Ectodermal cell (in vitro differentiated cells): ENCODE results near the gene PARD3B.

ENCODE experiments used
- H3K27ac ChIP-seq: 2 replicates; pipeline ENCODE4 v1.7.0; 2013; ENCODE audit warnings: mild to moderate bottlenecking, low read depth, low read length; ENCODE audit not compliant: insufficient read depth, poor library complexity, severe bottlenecking
- H3K27me3 ChIP-seq: 2 replicates; pipeline ENCODE4 v1.7.0; 2013; ENCODE audit warnings: mild to moderate bottlenecking, low read length; ENCODE audit not compliant: insufficient read depth, control insufficient read depth, poor library complexity, severe bottlenecking
- H3K36me3 ChIP-seq: one replicate; pipeline ENCODE4 v1.7.0; 2013; ENCODE audit warnings: low read length; ENCODE audit not compliant: control insufficient read depth, insufficient read depth
- H3K4me1 ChIP-seq: one replicate; pipeline ENCODE4 v1.7.0; 2013; ENCODE audit warnings: low read length; ENCODE audit not compliant: control insufficient read depth, insufficient read depth
- H3K4me3 ChIP-seq: 2 replicates; pipeline ENCODE4 v1.7.0; 2013; ENCODE audit warnings: low read depth, low read length, control low read depth; ENCODE audit not compliant: insufficient read depth
- H3K9me3 ChIP-seq: 2 replicates; pipeline ENCODE4 v1.7.0; 2013; ENCODE audit warnings: mild to moderate bottlenecking, low read length, moderate library complexity; ENCODE audit not compliant: control insufficient read depth
- WGBS, 2 experiments: methylation state at CpG; one replicate each; pipeline ENCODE4 v1.1.7; 2013; ENCODE audit warnings: missing lambda C conversion rate in 2 of 2; 5-methylcytosine and 5-hydroxymethylcytosine counted together

The PARD3B gene

GRCh38 chr2:205582366-205582765 lies 1037.1 kb downstream of the PARD3B start:
- H3K4me3 ChIP-seq = no peak overlapping the region
- no peaks in the 10 kb centered on the region for H3K36me3 ChIP-seq
- H3K9me3 ChIP-seq = no peaks in the 10 kb centered on the region
- no peaks in the 10 kb centered on the region for H3K27me3 ChIP-seq
- WGBS, 2 experiments = 95 to 98% methylated on average over 2 of the region's 2 CpGs
- H3K4me1 ChIP-seq = peaks cover 4% of the 10 kb centered on the region
- H3K27ac ChIP-seq = no peak overlapping the region

GRCh38 chr2:205585449-205586383 lies 1040.4 kb downstream of the PARD3B start:
- no peak overlapping the region for H3K4me3 ChIP-seq

DNA sequence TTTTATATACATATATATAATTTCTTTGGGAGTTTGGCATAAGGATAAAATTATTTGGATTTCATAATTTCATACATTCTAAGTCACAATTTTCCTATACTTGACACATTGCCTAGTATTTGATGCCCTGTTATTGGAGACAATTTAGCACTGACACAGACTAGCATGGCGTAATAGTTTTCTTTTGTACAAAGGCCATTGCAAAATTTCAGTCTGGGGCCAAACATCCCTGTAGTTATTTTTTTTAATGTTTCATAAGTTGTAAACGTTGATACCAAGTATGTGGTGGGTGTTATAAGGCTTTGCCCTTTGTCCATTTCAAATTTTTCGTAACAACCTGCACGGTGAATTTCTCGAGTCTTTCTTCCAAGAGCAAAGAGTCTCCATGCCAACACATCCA lies 1041.4 kb downstream of the PARD3B start:
- Histone ChIP-seq H3K27ac (no peak overlapping the region), H3K9me3 (no peaks in the 10 kb centered on the region), H3K4me1 (peaks cover 4% of the 10 kb centered on the region), H3K36me3 (no peaks in the 10 kb centered on the region), H3K4me3 (no peak overlapping the region), H3K27me3 (no peaks in the 10 kb centered on the region)
- 96 to 98% methylated on average over 5 of the region's 5 CpGs for WGBS, 2 experiments

More at GRCh38 chr2:205585449-205586383, 1040.4 kb downstream of the PARD3B start:
- Histone ChIP-seq H3K27ac (no peak overlapping the region), H3K4me1 (peaks cover 4% of the 10 kb centered on the region), H3K36me3 (no peaks in the 10 kb centered on the region), H3K9me3 (no peaks in the 10 kb centered on the region), H3K27me3 (no peaks in the 10 kb centered on the region)
- whole genome bisulfite sequencing, 2 experiments = 72 to 76% methylated on average over 10 of the region's 10 CpGs

DNA sequence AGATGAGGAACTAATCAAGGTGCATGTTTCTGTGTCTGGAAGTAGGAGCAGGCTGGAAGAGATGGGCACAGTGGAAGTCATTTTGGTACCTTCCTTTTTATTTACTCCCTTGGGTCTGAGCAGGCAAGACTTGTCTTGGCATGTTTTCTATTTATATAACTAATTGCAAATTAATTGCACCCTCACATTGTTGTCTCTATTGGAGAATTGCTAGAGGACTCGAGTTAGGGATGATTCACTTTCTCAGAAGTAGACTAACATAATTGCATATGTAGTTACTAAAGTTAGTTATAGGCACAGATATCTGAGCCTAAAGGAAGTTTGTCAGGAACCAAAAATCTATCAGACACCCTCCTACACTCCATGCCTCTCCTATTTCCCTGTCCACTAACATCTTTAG lies 1044.2 kb downstream of the PARD3B start:
- Histone ChIP-seq H3K4me3 (no peak overlapping the region), H3K9me3 (no peaks in the 10 kb centered on the region), H3K4me1 (peaks cover 4% of the 10 kb centered on the region), H3K36me3 (no peaks in the 10 kb centered on the region), H3K27ac (no peak overlapping the region), H3K27me3 (no peaks in the 10 kb centered on the region)
- WGBS, 2 experiments = 100% methylated on average over 1 of the region's 1 CpG; no CpG with 5 or more reads in 1 of the 2 experiments

GRCh38 chr2:205590759-205591158 lies 1045.5 kb downstream of the PARD3B start:
- no peaks in the 10 kb centered on the region for H3K27me3 ChIP-seq
- peaks cover 2% of the 10 kb centered on the region for H3K4me1 ChIP-seq
- 90 to 93% methylated on average over 2 of the region's 2 CpGs for WGBS, 2 experiments
- no peaks in the 10 kb centered on the region for H3K36me3 ChIP-seq
- H3K9me3 ChIP-seq = no peaks in the 10 kb centered on the region
- no peak overlapping the region for H3K27ac ChIP-seq
- H3K4me3 ChIP-seq = no peak overlapping the region

GRCh38 chr2:205593891-205594290 lies 1048.6 kb downstream of the PARD3B start:
- WGBS, 2 experiments = 92 to 93% methylated on average over 4 of the region's 4 CpGs
- H3K27me3 ChIP-seq = no peaks in the 10 kb centered on the region
- no peaks in the 10 kb centered on the region for H3K9me3 ChIP-seq
- no peak overlapping the region for H3K4me3 ChIP-seq
- H3K4me1 ChIP-seq = no peaks in the 10 kb centered on the region
- H3K36me3 ChIP-seq = no peaks in the 10 kb centered on the region
- H3K27ac ChIP-seq = no peak overlapping the region

GRCh38 chr2:205596581-205596980 lies 1051.3 kb downstream of the PARD3B start:
- H3K36me3 ChIP-seq = no peaks in the 10 kb centered on the region
- H3K27ac ChIP-seq = no peak overlapping the region
- 80 to 90% methylated on average over 1 to 2 of the region's 2 CpGs for WGBS, 2 experiments
- H3K27me3 ChIP-seq = no peaks in the 10 kb centered on the region
- H3K9me3 ChIP-seq = no peaks in the 10 kb centered on the region
- H3K4me1 ChIP-seq = no peaks in the 10 kb centered on the region
- no peak overlapping the region for H3K4me3 ChIP-seq

DNA sequence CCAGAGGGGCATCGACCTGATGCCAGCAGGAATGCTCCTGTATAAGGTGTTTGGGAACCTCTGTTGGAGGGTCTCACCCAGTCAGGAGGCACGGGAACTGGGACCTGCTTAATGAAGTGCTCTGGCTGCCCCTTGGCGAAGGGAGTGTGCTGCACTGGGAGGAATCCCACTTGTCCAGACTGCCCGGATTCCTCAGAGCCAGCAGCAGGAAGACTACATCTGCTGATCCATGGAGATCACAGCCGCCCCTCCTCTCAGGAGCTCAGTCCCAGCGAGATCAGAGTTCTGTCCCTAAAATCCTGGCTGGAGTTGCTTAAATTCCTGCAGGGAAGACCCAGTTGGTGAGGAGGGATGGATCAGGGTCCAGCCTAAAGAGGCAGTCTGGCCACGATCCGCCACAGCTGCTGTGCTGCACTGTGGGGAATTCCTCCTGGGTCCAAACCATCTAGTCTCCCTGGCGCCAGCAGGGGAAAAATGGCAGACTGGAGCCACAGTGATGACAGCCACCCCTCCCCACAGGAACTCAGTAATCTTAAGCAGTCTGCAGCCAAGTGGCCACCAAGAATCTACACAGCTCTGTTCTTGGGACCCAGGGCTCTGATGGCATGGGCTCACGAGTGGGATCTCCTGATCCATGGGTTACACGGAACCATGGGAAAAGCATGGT lies 1060.5 kb downstream of the PARD3B start:
- Histone ChIP-seq H3K9me3 (no peaks in the 10 kb centered on the region), H3K27ac (no peak overlapping the region), H3K4me3 (no peak overlapping the region), H3K4me1 (no peaks in the 10 kb centered on the region), H3K27me3 (no peaks in the 10 kb centered on the region), H3K36me3 (no peaks in the 10 kb centered on the region)
- 94 to 95% methylated on average over 11 of the region's 11 CpGs for WGBS, 2 experiments

DNA sequence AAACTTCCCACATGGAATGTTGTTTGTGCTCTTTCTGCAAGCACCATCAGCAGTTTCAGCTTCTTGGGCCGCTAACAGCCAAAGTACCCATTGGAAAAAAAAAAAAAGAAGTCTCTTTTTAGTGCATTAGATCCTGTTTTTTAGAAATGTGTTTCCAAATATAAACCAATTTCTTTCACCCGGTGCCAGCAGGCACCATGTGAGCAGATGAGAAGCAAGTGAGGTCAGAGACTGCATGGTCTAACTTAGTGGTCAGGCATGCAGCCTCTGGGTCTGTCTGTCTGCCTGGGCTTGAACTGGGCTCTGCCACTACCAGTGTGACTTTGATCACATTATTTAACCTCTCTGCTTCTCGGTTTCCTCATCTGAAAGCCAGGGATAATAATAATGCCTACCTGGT lies 1061.9 kb downstream of the PARD3B start:
- Histone ChIP-seq H3K27ac (no peak overlapping the region), H3K36me3 (no peaks in the 10 kb centered on the region), H3K4me1 (no peaks in the 10 kb centered on the region), H3K27me3 (no peaks in the 10 kb centered on the region), H3K4me3 (no peak overlapping the region), H3K9me3 (no peaks in the 10 kb centered on the region)
- WGBS, 2 experiments = 89 to 90% methylated on average over 3 of the region's 3 CpGs

DNA sequence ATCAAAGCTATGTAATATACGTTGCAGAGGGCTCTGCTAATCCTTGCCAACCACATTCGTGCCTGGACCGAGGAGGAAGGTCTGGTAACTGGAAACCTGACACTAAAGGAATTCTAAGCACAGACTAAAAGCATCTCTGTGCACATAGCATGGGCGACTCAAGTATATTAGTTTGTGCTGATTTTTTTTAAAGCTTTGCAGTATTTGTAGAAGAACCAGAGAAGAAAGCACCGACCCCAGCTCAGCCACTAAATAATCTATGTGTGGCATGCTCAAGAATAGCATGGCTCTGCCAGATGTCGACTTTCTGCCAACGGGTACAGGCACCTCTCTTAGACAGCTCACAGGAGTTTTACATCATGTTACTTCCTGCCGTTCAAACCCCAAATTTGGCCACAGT lies 1063.8 kb downstream of the PARD3B start:
- WGBS, 2 experiments = 86 to 92% methylated on average over 8 of the region's 8 CpGs
- H3K4me1 ChIP-seq = peaks cover 11% of the 10 kb centered on the region
- H3K9me3 ChIP-seq = no peaks in the 10 kb centered on the region
- H3K36me3 ChIP-seq = no peaks in the 10 kb centered on the region
- H3K27ac ChIP-seq = no peak overlapping the region
- H3K27me3 ChIP-seq = no peaks in the 10 kb centered on the region
- no peak overlapping the region for H3K4me3 ChIP-seq
